ENCODE measurements around the gene WASHC4. TPM values are rescaled to one million over a fixed set of nuclear protein-coding genes. Genes with fewer than 3 reads are reported as not detected.

Gene WASHC4
- total RNA-seq, 4 donors from 2014 or later = 18.0 to 70.3 (median 44.3) TPM

DNA sequence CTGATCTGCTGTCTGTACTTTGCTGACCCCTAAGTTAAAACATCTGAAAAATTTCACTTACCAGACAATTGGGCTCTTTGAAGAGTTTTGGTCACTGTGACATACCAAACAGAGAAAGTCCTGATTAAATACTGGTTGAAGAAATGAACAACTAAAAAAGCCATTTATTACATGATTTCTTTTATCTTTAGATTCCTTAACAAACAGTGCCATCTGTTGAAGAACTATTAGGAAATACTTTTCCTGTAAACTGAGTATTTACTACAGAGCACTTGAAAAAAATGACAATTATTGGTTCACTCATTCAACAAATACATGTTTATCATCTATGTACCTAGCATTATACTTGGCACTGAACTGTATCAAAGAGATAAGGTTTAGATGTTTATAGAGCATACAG, 6.5 kb upstream of the WASHC4 start:
- Histone ChIP-seq H3K27ac (no peak overlapping the region), H3K4me1 (no peaks in the 10 kb centered on the region), H3K36me3 (no peaks in the 10 kb centered on the region), H3K4me3 (no peak overlapping the region), H3K9me3 (no peaks in the 10 kb centered on the region), H3K27me3 (peaks cover under 1% of the 10 kb centered on the region)
- TF ChIP-seq, protein P1, sequence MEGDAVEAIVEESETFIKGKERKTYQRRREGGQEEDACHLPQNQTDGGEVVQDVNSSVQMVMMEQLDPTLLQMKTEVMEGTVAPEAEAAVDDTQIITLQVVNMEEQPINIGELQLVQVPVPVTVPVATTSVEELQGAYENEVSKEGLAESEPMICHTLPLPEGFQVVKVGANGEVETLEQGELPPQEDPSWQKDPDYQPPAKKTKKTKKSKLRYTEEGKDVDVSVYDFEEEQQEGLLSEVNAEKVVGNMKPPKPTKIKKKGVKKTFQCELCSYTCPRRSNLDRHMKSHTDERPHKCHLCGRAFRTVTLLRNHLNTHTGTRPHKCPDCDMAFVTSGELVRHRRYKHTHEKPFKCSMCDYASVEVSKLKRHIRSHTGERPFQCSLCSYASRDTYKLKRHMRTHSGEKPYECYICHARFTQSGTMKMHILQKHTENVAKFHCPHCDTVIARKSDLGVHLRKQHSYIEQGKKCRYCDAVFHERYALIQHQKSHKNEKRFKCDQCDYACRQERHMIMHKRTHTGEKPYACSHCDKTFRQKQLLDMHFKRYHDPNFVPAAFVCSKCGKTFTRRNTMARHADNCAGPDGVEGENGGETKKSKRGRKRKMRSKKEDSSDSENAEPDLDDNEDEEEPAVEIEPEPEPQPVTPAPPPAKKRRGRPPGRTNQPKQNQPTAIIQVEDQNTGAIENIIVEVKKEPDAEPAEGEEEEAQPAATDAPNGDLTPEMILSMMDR (IDR thresholded peaks at IDR 0.05) = no peak
- TF ChIP-seq POLR2AphosphoS5 (IDR thresholded peaks at IDR 0.05) = no peak
- TF ChIP-seq EP300 (IDR thresholded peaks at IDR 0.05; ENCODE audit: low read depth) = no peak
- TF ChIP-seq POLR2A (IDR thresholded peaks at IDR 0.05) = no peak
- in situ Hi-C loops (cut with MboI; ENCODE audit: low pct_ligation_motif_present in 1 of 4, low pct_unique_long_range_greater_than_20kb in 1 of 4, low sequenced_read_pairs in 3 of 4) = loop anchor here in 1 of 4 donors (25.0 kb wide), 1 partner anchor 1139 kb away; the partner anchor contains the start of gene TDG
- no peak for DNase-seq
- intact Hi-C loops (cut with DNase I; ENCODE audit: low total_unique reads) = no loop called here

DNA sequence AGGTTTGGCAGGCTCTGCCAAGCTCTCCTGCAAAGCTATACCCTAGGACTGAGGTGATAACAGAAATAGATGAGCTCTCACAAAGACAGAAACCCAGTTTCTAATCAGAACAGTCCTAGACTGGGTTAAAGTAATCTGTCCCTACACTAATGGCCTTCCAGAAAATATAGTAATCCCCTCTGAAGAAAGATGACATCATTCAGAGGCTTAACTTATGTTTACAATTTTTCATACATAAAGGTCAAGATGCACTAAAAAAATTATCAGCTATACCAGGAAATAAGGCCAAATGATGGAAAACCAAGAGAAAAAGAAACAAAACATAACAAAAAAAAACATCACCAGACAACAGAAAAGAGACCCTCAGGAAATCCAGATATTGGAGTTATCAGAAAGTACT, 4.9 kb upstream of the WASHC4 start:
- no peaks in the 10 kb centered on the region for H3K36me3 ChIP-seq
- no peak overlapping the region for H3K27ac ChIP-seq
- peaks cover 7% of the 10 kb centered on the region for H3K27me3 ChIP-seq
- intact Hi-C loops (cut with DNase I; ENCODE audit: low total_unique reads) (no loop called here), in situ Hi-C loops (cut with MboI; ENCODE audit: low pct_ligation_motif_present in 1 of 4, low pct_unique_long_range_greater_than_20kb in 1 of 4, low sequenced_read_pairs in 3 of 4) (loop anchor here in 1 of 4 donors (25.0 kb wide), 1 partner anchor 1140 kb away; the partner anchor contains the start of gene TDG)
- H3K4me1 ChIP-seq = peaks cover 0 to 6% (median 0%) of the 10 kb centered on the region in 4 donors
- TF ChIP-seq POLR2AphosphoS5 (IDR thresholded peaks at IDR 0.05) (no peak), EP300 (IDR thresholded peaks at IDR 0.05; ENCODE audit: low read depth) (no peak), POLR2A (IDR thresholded peaks at IDR 0.05) (no peak)
- TF ChIP-seq, protein P1 (IDR thresholded peaks at IDR 0.05) = no peak
- no peak for DNase-seq
- no peaks in the 10 kb centered on the region for H3K9me3 ChIP-seq
- no peak overlapping the region for H3K4me3 ChIP-seq

DNA sequence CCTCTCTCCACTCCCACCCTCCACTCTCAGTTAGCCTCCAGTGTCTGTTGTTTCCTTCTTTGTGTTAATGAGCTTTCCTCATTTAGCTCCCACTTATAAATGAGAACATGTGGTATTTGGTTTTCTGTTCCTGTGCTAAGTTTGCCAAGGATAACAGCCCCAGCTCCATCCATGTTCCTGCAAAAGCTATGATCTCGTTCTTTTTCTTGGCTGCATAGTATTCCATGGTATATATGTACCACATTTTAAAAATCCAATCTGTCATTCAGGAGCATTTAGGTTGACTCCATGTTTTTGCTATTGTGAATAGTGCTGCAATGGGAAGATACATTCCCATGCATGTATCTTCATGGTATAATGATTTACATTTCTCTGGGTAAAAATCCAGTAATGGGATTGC, 2.8 kb upstream of the WASHC4 start:
- Histone ChIP-seq H3K27ac (no peak overlapping the region), H3K27me3 (peaks cover 7% of the 10 kb centered on the region), H3K9me3 (no peaks in the 10 kb centered on the region), H3K36me3 (no peaks in the 10 kb centered on the region), H3K4me3 (no peak overlapping the region), H3K4me1 (peaks cover 0 to 23% (median 14%) of the 10 kb centered on the region in 4 donors)
- TF ChIP-seq, protein P1 (IDR thresholded peaks at IDR 0.05) = no peak
- no peak for TF ChIP-seq POLR2AphosphoS5 (IDR thresholded peaks at IDR 0.05)
- no peak for TF ChIP-seq POLR2A (IDR thresholded peaks at IDR 0.05)
- TF ChIP-seq EP300 (IDR thresholded peaks at IDR 0.05; ENCODE audit: low read depth) = no peak
- in situ Hi-C loops (cut with MboI; ENCODE audit: low pct_ligation_motif_present in 1 of 4, low pct_unique_long_range_greater_than_20kb in 1 of 4, low sequenced_read_pairs in 3 of 4) = loop anchor here in 1 of 4 donors (25.0 kb wide), 1 partner anchor 1142 kb away; the partner anchor contains the start of gene TDG
- 70 to 87% methylated on average over 1 of the region's 1 CpG for whole genome bisulfite sequencing, 2 donors (ENCODE audit: low coverage in 1 of 2)
- DNase-seq = no peak
- intact Hi-C loops (cut with DNase I; ENCODE audit: low total_unique reads) = no loop called here

DNA sequence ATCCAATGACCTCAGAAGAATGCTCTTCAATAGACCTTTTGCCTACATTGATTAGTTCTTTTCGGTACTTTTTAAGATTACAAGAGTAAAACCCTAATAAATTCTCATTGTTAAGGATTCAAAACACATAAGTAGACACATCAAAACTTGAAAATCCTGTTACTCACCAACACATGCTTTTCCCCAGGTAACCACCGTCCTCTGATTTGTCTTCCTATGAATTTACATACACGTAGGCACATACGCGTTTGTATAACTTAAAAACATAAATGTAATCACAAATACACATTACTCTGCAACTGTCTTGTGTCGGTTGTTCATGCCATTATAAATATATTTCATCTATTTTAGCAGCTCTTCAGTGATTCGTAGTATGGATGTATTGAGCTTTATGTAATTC, 910 bp upstream of the WASHC4 start:
- WGBS, 2 donors (ENCODE audit: low coverage in 1 of 2) = 27 to 37% methylated on average over 7 of the region's 7 CpGs
- in situ Hi-C loops (cut with MboI; ENCODE audit: low pct_ligation_motif_present in 1 of 4, low pct_unique_long_range_greater_than_20kb in 1 of 4, low sequenced_read_pairs in 3 of 4) (loop anchor here in 1 of 4 donors (25.0 kb wide), 1 partner anchor 1144 kb away; the partner anchor contains the start of gene TDG), intact Hi-C loops (cut with DNase I; ENCODE audit: low total_unique reads) (no loop called here)
- no peak for DNase-seq
- TF ChIP-seq POLR2A (IDR thresholded peaks at IDR 0.05) (no peak), EP300 (IDR thresholded peaks at IDR 0.05; ENCODE audit: low read depth) (no peak)
- Histone ChIP-seq H3K9me3 (no peaks in the 10 kb centered on the region), H3K36me3 (no peaks in the 10 kb centered on the region), H3K4me3 (peak overlapping the region in 3 of 4 donors; percentile 84 to 98 (median 88)), H3K27me3 (peaks cover 7% of the 10 kb centered on the region), H3K4me1 (peaks cover 0 to 41% (median 25%) of the 10 kb centered on the region in 4 donors), H3K27ac (peak overlapping the region in 2 of 4 donors; percentile 98 to 100)

DNA sequence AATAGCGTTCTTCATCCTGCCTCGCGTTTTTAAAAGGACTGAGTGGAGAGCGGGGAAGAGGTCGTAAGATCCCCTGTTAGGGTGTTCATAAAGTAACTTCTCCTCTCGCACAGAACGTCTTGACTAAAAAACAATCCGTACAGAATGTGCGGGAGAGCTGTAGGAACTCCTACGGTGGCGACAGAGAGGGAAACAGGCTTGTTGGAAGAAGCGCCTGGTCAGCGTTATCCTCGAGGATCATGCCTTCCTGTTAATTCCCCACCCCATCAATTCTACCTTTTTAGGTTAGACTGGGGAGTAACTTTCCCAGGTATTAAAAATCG, 399 bp upstream of the WASHC4 start:
- DNase-seq = no peak
- peak overlapping the region; percentile 84 to 98 (median 88) for H3K4me3 ChIP-seq
- H3K4me1 ChIP-seq = peaks cover 0 to 43% (median 25%) of the 10 kb centered on the region in 4 donors
- peaks cover 7% of the 10 kb centered on the region for H3K27me3 ChIP-seq
- in situ Hi-C loops (cut with MboI; ENCODE audit: low pct_ligation_motif_present in 1 of 4, low pct_unique_long_range_greater_than_20kb in 1 of 4, low sequenced_read_pairs in 3 of 4) = loop anchor here in 1 of 4 donors (25.0 kb wide), 1 partner anchor 1145 kb away; the partner anchor contains the start of gene TDG
- H3K27ac ChIP-seq = peak overlapping the region; percentile 98 to 100 (median 100)
- 1 to 2% methylated on average over 8 to 15 of the region's 15 CpGs for WGBS, 2 donors (ENCODE audit: low coverage in 1 of 2)
- intact Hi-C loops (cut with DNase I; ENCODE audit: low total_unique reads) = no loop called here
- no peaks in the 10 kb centered on the region for H3K36me3 ChIP-seq
- H3K9me3 ChIP-seq = no peaks in the 10 kb centered on the region
- TF ChIP-seq, protein P1 (IDR thresholded peaks at IDR 0.05) = no peak
- no peak for TF ChIP-seq EP300 (IDR thresholded peaks at IDR 0.05; ENCODE audit: low read depth)
- no peak for TF ChIP-seq POLR2AphosphoS5 (IDR thresholded peaks at IDR 0.05)
- TF ChIP-seq POLR2A (IDR thresholded peaks at IDR 0.05) = no peak

All from transverse colon (tissue), 4 donors.